ENCODE measurements around the gene ATP8B3. TPM values are rescaled to one million over a fixed set of nuclear protein-coding genes. Genes with fewer than 3 reads are reported as not detected.

The ATP8B3 gene
- total RNA-seq, 1 experiment from 2014 or later = 8.7 TPM

GRCh38 chr19:1839658-1840540 is 27.8 kb upstream of the ATP8B3 start:
- H3K9me3 ChIP-seq (ENCODE audit: low read depth, low read length, poor library complexity, severe bottlenecking) = no peaks in the 10 kb centered on the region
- intact Hi-C loops (cut with micrococcal nuclease; ENCODE audit: unreplicated experiment) = no loop called here
- ChIA-PET CTCF (interaction anchor here (1.0 kb wide), 1 partner anchor 14 kb away, joined by 3 read pairs; no protein-coding TSS in a partner anchor), POLR2A (ENCODE audit: low non-redundant PET) (interaction anchor here (0.7 kb wide), 1 partner anchor 7 kb away, joined by 4 read pairs; no protein-coding TSS in a partner anchor)
- BruUV-seq (replicated peaks) = no TSS peak
- H3K4me3 ChIP-seq (ENCODE audit: low read depth, low read length, poor library complexity, severe bottlenecking) = no peak overlapping the region
- no peak overlapping the region for H3K27ac ChIP-seq (ENCODE audit: low read depth, low read length, poor library complexity, severe bottlenecking)
- peaks cover 3% of the 10 kb centered on the region for H3K36me3 ChIP-seq (ENCODE audit: insufficient read depth, low read length, poor library complexity, severe bottlenecking)
- TF ChIP-seq CTCF (conservative IDR thresholded peaks at IDR 0.05; ENCODE audit: low read depth, low read length) = no peak
- no peak for TF ChIP-seq EZH2 (IDR thresholded peaks at IDR 0.05; ENCODE audit: borderline replicate concordance, low read depth, low read length, poor library complexity, severe bottlenecking)
- H3K27me3 ChIP-seq (replicated peaks; ENCODE audit: insufficient read depth, low read depth, low read length, poor library complexity) = no peaks in the 10 kb centered on the region
- H3K4me1 ChIP-seq (ENCODE audit: insufficient read depth, low read length, poor library complexity, severe bottlenecking) = no peaks in the 10 kb centered on the region
- no peak for DNase-seq (ENCODE audit: low spot score)

- intact Hi-C loops (cut with micrococcal nuclease; ENCODE audit: unreplicated experiment) = no loop called here
- BruUV-seq (replicated peaks) = no TSS peak
- Histone ChIP-seq H3K36me3 (ENCODE audit: insufficient read depth, low read length, poor library complexity, severe bottlenecking) (no peaks in the 10 kb centered on the region), H3K27me3 (replicated peaks; ENCODE audit: insufficient read depth, low read depth, low read length, poor library complexity) (no peaks in the 10 kb centered on the region), H3K4me3 (ENCODE audit: low read depth, low read length, poor library complexity, severe bottlenecking) (no peak overlapping the region), H3K27ac (ENCODE audit: low read depth, low read length, poor library complexity, severe bottlenecking) (no peak overlapping the region), H3K4me1 (ENCODE audit: insufficient read depth, low read length, poor library complexity, severe bottlenecking) (no peaks in the 10 kb centered on the region), H3K9me3 (ENCODE audit: low read depth, low read length, poor library complexity, severe bottlenecking) (no peaks in the 10 kb centered on the region)
- DNase-seq (ENCODE audit: low spot score) = peak; percentile 60
- ChIA-PET CTCF (interaction anchor here (2.0 kb wide), 1 partner anchor 11 kb away, joined by 7 read pairs; no protein-coding TSS in a partner anchor), POLR2A (ENCODE audit: low non-redundant PET) (interaction anchor here (0.6 kb wide), 1 partner anchor 78 kb away, joined by 3 read pairs; no protein-coding TSS in a partner anchor)
- TF ChIP-seq CTCF (conservative IDR thresholded peaks at IDR 0.05; ENCODE audit: low read depth, low read length) (peak; percentile 95), EZH2 (IDR thresholded peaks at IDR 0.05; ENCODE audit: borderline replicate concordance, low read depth, low read length, poor library complexity, severe bottlenecking) (no peak)
Measured at GRCh38 chr19:1837625-1838105, 25.6 kb upstream of the ATP8B3 start.

- ChIA-PET POLR2A (ENCODE audit: low non-redundant PET) (interaction anchor here (0.6 kb wide), 1 partner anchor 79 kb away, joined by 3 read pairs; no protein-coding TSS in a partner anchor), CTCF (interaction anchor here (2.0 kb wide), 1 partner anchor 11 kb away, joined by 7 read pairs; no protein-coding TSS in a partner anchor)
- TF ChIP-seq CTCF (conservative IDR thresholded peaks at IDR 0.05; ENCODE audit: low read depth, low read length) (no peak), EZH2 (IDR thresholded peaks at IDR 0.05; ENCODE audit: borderline replicate concordance, low read depth, low read length, poor library complexity, severe bottlenecking) (no peak)
- Histone ChIP-seq H3K27ac (ENCODE audit: low read depth, low read length, poor library complexity, severe bottlenecking) (no peak overlapping the region), H3K27me3 (replicated peaks; ENCODE audit: insufficient read depth, low read depth, low read length, poor library complexity) (no peaks in the 10 kb centered on the region), H3K4me1 (ENCODE audit: insufficient read depth, low read length, poor library complexity, severe bottlenecking) (no peaks in the 10 kb centered on the region), H3K36me3 (ENCODE audit: insufficient read depth, low read length, poor library complexity, severe bottlenecking) (no peaks in the 10 kb centered on the region), H3K9me3 (ENCODE audit: low read depth, low read length, poor library complexity, severe bottlenecking) (no peaks in the 10 kb centered on the region), H3K4me3 (ENCODE audit: low read depth, low read length, poor library complexity, severe bottlenecking) (no peak overlapping the region)
- intact Hi-C loops (cut with micrococcal nuclease; ENCODE audit: unreplicated experiment) = no loop called here
- DNase-seq (ENCODE audit: low spot score) = no peak
- BruUV-seq (replicated peaks) = no TSS peak
Measured at GRCh38 chr19:1837222-1837565, 25.1 kb upstream of the ATP8B3 start.
